Heart right ventricle (tissue), 16 donors: Measurements from ENCODE around the gene SLC13A5. TPM values are rescaled to one million over a fixed set of nuclear protein-coding genes. Genes with fewer than 3 reads are reported as not detected.

ENCODE experiments used
- ATAC-seq, 8 donors: fragments of 200-7000 bp; cut with Tn5 transposase; one replicate each; pipeline ENCODE4 v1.9.1; 2020; ENCODE audit warnings: mild to moderate bottlenecking in 8 of 8, moderate library complexity in 8 of 8, moderate number of reproducible peaks in 1 of 8
- DNase-seq, 2 donors: peaks; one replicate each; pipeline ENCODE4 v3.0.0-alpha.2; 2020
- H3K27ac ChIP-seq, 10 donors: fragments of 200-600 bp; sonication (generic) in 2 of 10; one replicate each; pipeline versions ENCODE4 v1.5.0 to v1.8.0; 2020 to 2022; ENCODE audit warnings: mild to moderate bottlenecking in 3 of 10
- H3K27me3 ChIP-seq, 7 donors: fragments of 200-600 bp; one replicate each; pipeline ENCODE4 v1.8.0; 2021 to 2022; ENCODE audit warnings: mild to moderate bottlenecking in 2 of 7
- H3K36me3 ChIP-seq, 9 donors: fragments of 200-600 bp; sonication (generic) in 1 of 9; one replicate each; pipeline versions ENCODE4 v1.5.0 to v1.8.0; 2020 to 2022; ENCODE audit warnings: mild to moderate bottlenecking in 2 of 9
- H3K4me1 ChIP-seq, 9 donors: fragments of 200-600 bp; sonication (generic) in 1 of 9; one replicate each; pipeline versions ENCODE4 v1.5.0 to v1.8.0; 2020 to 2022; ENCODE audit warnings: mild to moderate bottlenecking in 4 of 9
- H3K4me3 ChIP-seq, 10 donors: fragments of 200-600 bp; sonication (generic) in 2 of 10; one replicate each; pipeline versions ENCODE4 v1.5.0 to v1.8.0; 2020 to 2022; ENCODE audit warnings: mild to moderate bottlenecking in 7 of 10, moderate library complexity in 2 of 10
- H3K9me3 ChIP-seq, 11 donors: fragments of 200-600 bp in 10 of 11; sonication (generic) in 2 of 11; one replicate each; pipeline versions ENCODE4 v1.5.0 to v1.8.0; 2013 to 2022; ENCODE audit warnings: mild to moderate bottlenecking in 2 of 11, control low read depth in 1 of 11, moderate library complexity in 1 of 11
- CTCF ChIP-seq, 9 donors: fragments of 200-600 bp; sonication (generic) in 2 of 9; IDR thresholded peaks; one replicate each; pipeline versions ENCODE4 v1.5.0 to v1.8.0; 2021 to 2022; ENCODE audit warnings: antibody characterized with exemption in 9 of 9, mild to moderate bottlenecking in 5 of 9, moderate library complexity in 1 of 9
- WGBS, 2 donors: extraction: QIAGEN DNeasy Blood & Tissue Kit; methylation state at CpG; one replicate each; pipeline ENCODE4 v1.1.7; 2013; ENCODE audit warnings: inconsistent platforms in 1 of 2; 5-methylcytosine and 5-hydroxymethylcytosine counted together
- intact Hi-C, 10 donors: fragments of 100-400 bp; cut with DNase I; formaldehyde crosslinking; loops; one replicate each; pipeline versions ENCODE4 v1.11.1 to v1.14.2; 2022
- polyA plus RNA-seq, 2 donors: library from polyadenylated mRNA; stranded (reverse); fragments of 200-250 nt; gene quantifications; one replicate each; pipeline ENCODE4 v1.2.3, GENCODE V29; 2013
- total RNA-seq, 10 donors: library from RNA; stranded (reverse); fragmentation: NEBNext Ultra II Directional in 3 of 10; extraction: Animal tissue kit (Norgen Biotek cat#: 25700) in 3 of 10; gene quantifications; one replicate each; pipeline versions ENCODE4 v1.2.1 to v1.2.4, GENCODE V29; 2021 to 2023
- donor health status: Arrhythmogenic right ventricular cardiomyopathy.
- donor health status: ischemic (EF 13 %, LVEDD 7.1; RV severe dilation, severe dysfunction).
- donor health status: healthy with polysubstance abuse.
- donor health status: DM: no; HTN: yes; CAD: no.
- donor health status: DM: no; HTN: no; CAD: no.
- donor health status: ischemic (EF 25% LVEDD 6.9; RV normal size, moderate dysfunction).
- donor health status: ischemic (EF 25% LVEDD 5.7; RV mildly dilated, moderate dysfunction).
- donor health status: healthy.
- donor health status: DM: yes; HTN: yes; CAD: no.
- donor health status: Ischemic cardiomyopathy.
- donor health status: ischemic (EF 35%, LVEDD 5.7; RV mildly dilated, moderate dysfunction).
- donor health status: nonischemic (EF 11% LVEDD 7.7; RV severe dilation, severe dysfunction).
- donor health status: DM: yes; HTN: yes; CAD: no.
- donor health status: PGD.
- donor health status: ischemic (EF 29% LVEDD 5.4; RV normal size, mild dysfunction).
- donor health status: nonischemic (EF 23%, LVEDD 6.1; RV moderate dilation, normal function).

The SLC13A5 gene
- total and polyA plus RNA-seq, 12 donors, result 0.03 to 0.36 (median 0.17) TPM; not detected in 9

GRCh38 chr17:6640536-6641246 lies 72.5 kb downstream of the SLC13A5 start, which contains the start of the genes KIAA0753 and TXNDC17:
Gene KIAA0753 (minus strand): TSS chr17:6640711. CDS start chr17:6635103, 5,608 bp downstream.
Gene TXNDC17 (plus strand): TSS chr17:6641060. CDS start chr17:6641083, 23 bp downstream.
- Histone ChIP-seq H3K4me1 (peaks cover 6 to 32% (median 28%) of the 10 kb centered on the region in 9 donors), H3K4me3 (peak within 1 kb of the TSS; percentile 75 to 98 (median 86)), H3K36me3 (peaks cover 0 to 36% (median 12%) of the 10 kb centered on the region in 9 donors), H3K27me3 (no peaks in the 10 kb centered on the region), H3K9me3 (no peaks in the 10 kb centered on the region), H3K27ac (peak within 1 kb of the TSS; percentile 74 to 95 (median 88))
- TF ChIP-seq CTCF (IDR thresholded peaks at IDR 0.05), result no peak
- peak; percentile 93 to 94 for DNase-seq
- intact Hi-C loops, result loop anchor here in 2 of 10 donors (10.0 kb wide), 1 partner anchor 166 kb away; no protein-coding TSS in a partner anchor
- ATAC-seq, result peak; percentile 96 to 99 (median 98)
- 0% methylated on average over 52 of the region's 52 CpGs for WGBS, 2 donors

GRCh38 chr17:6639586-6640535 lies 73.3 kb downstream of the SLC13A5 start:
- WGBS, 2 donors, result 1% methylated on average over 67 of the region's 67 CpGs
- peak overlapping the region; percentile 75 to 98 (median 86) for H3K4me3 ChIP-seq
- no peaks in the 10 kb centered on the region for H3K9me3 ChIP-seq
- peak; percentile 21 to 32 for DNase-seq
- H3K36me3 ChIP-seq, result peaks cover 0 to 33% (median 11%) of the 10 kb centered on the region in 9 donors
- intact Hi-C loops, result loop anchor here in 2 of 10 donors (10.0 kb wide), 1 partner anchor 165 kb away; no protein-coding TSS in a partner anchor
- peak; percentile 39 to 65 (median 43) for ATAC-seq
- H3K27me3 ChIP-seq, result no peaks in the 10 kb centered on the region
- TF ChIP-seq CTCF (IDR thresholded peaks at IDR 0.05), result no peak
- peaks cover 6 to 32% (median 28%) of the 10 kb centered on the region in 9 donors for H3K4me1 ChIP-seq
- H3K27ac ChIP-seq, result peak overlapping the region; percentile 74 to 95 (median 88)

- H3K36me3 ChIP-seq, result peaks cover 0 to 33% (median 12%) of the 10 kb centered on the region in 9 donors
- peaks cover 6 to 32% (median 28%) of the 10 kb centered on the region in 9 donors for H3K4me1 ChIP-seq
- peak overlapping the region; percentile 75 to 98 (median 86) for H3K4me3 ChIP-seq
- intact Hi-C loops, result no loop called here
- 54 to 60% methylated on average over 15 of the region's 15 CpGs for WGBS, 2 donors
- TF ChIP-seq CTCF (IDR thresholded peaks at IDR 0.05), result no peak
- DNase-seq, result no peak
- H3K27me3 ChIP-seq, result no peaks in the 10 kb centered on the region
- no peak for ATAC-seq
- H3K27ac ChIP-seq, result peak overlapping the region in 2 of 10 donors; percentile 87 to 91
- H3K9me3 ChIP-seq, result no peaks in the 10 kb centered on the region
These were observed 74.1 kb downstream of the SLC13A5 start for GRCh38 chr17:6639014-6639585.
